Fibroblast of lung (primary cell): ENCODE data around the gene CFAP46. TPM values are rescaled to one million over a fixed set of nuclear protein-coding genes. Genes with fewer than 3 reads are reported as not detected.
A peak's percentile ranks its signal among the peaks of the same experiment; 100 is the strongest.
"Not testable (repeated sequence)": the region's sequence is repeated elsewhere in the genome, so short reads cannot be mapped to it uniquely, and the experiment has no call there.

Experiments
- DNase-seq, 2 donors: peaks; one replicate each; pipeline versions ENCODE4 v3.0.0 to v3.0.0-alpha.2; 2010; ENCODE audit warnings: low read depth in 2 of 2
- H2AFZ ChIP-seq: 2 replicates; pipeline ENCODE4 v1.5.1; 2012; ENCODE audit warnings: low read length, control low read depth, inconsistent platforms
- H3K27ac ChIP-seq: 2 replicates; pipeline ENCODE4 v1.5.1; 2011; ENCODE audit warnings: low read length, control low read depth; ENCODE audit not compliant: insufficient read depth
- H3K27me3 ChIP-seq: 2 replicates; pipeline ENCODE4 v1.5.1; 2011; ENCODE audit warnings: mild to moderate bottlenecking, low read length; ENCODE audit not compliant: control insufficient read depth, insufficient read depth
- H3K36me3 ChIP-seq: 2 replicates; pipeline ENCODE4 v1.5.1; 2011; ENCODE audit warnings: low read length; ENCODE audit not compliant: control insufficient read depth, insufficient read depth
- H3K4me1 ChIP-seq: 2 replicates; pipeline ENCODE4 v1.5.1; 2011; ENCODE audit warnings: low read length; ENCODE audit not compliant: control insufficient read depth, insufficient read depth; ENCODE audit errors: extremely low read depth
- H3K4me2 ChIP-seq: 2 replicates; pipeline ENCODE4 v1.5.1; 2011; ENCODE audit warnings: low read length, control low read depth; ENCODE audit not compliant: insufficient read depth; ENCODE audit errors: extremely low read depth
- H3K4me3 ChIP-seq, 4 experiments: fragments of 200-600 bp in 1 of 4; sonication (generic) in 1 of 4; replicated peaks in 1 of 4; 2 replicates each; pipeline ENCODE4 v1.5.1; 2011 to 2016; ENCODE audit warnings: low read length in 4 of 4, low read depth in 3 of 4, mild to moderate bottlenecking in 3 of 4, control low read depth in 2 of 4, inconsistent platforms in 1 of 4, mixed read lengths in 1 of 4; ENCODE audit not compliant: insufficient read depth in 1 of 4; ENCODE audit errors: control extremely low read depth in 1 of 4
- H3K79me2 ChIP-seq: 2 replicates; pipeline ENCODE4 v1.5.1; 2012; ENCODE audit warnings: mild to moderate bottlenecking, low read length, inconsistent platforms; ENCODE audit not compliant: control insufficient read depth, insufficient read depth
- H3K9ac ChIP-seq: 2 replicates; pipeline ENCODE4 v1.5.1; 2011; ENCODE audit warnings: mild to moderate bottlenecking, low read length, control low read depth; ENCODE audit not compliant: insufficient read depth
- H3K9me3 ChIP-seq: 2 replicates; pipeline ENCODE4 v1.5.1; 2012; ENCODE audit warnings: low read depth, low read length; ENCODE audit not compliant: control insufficient read depth, insufficient read depth
- H4K20me1 ChIP-seq: 2 replicates; pipeline ENCODE4 v1.5.1; 2011; ENCODE audit warnings: low read length; ENCODE audit not compliant: control insufficient read depth, insufficient read depth; ENCODE audit errors: extremely low read depth
- CTCF ChIP-seq, 2 donors: IDR thresholded peaks in 1 of 2; conservative IDR thresholded peaks in 1 of 2; 1 replicate in 1 of 2; 2 replicates in 1 of 2; pipeline ENCODE4 v1.5.1; 2011 to 2012; ENCODE audit warnings: low read length in 2 of 2, control low read depth in 1 of 2, inconsistent platforms in 1 of 2, low read depth in 1 of 2, mild to moderate bottlenecking in 1 of 2
- EZH2 ChIP-seq: IDR thresholded peaks from 2 replicates; pipeline ENCODE4 v1.5.1; 2012; ENCODE audit warnings: low read length, control low read depth, mild to moderate bottlenecking; ENCODE audit errors: missing control alignments
- polyA plus RNA-seq, 2 donors: library from polyadenylated mRNA; depleted of rRNA in 1 of 2; stranded (reverse) in 1 of 2; unstranded in 1 of 2; fragments of >200 nt; gene quantifications; 2 replicates each; pipeline ENCODE4 v1.2.1, GENCODE V29; 2011 to 2012; ENCODE audit warnings: missing spikeins in 1 of 2
- total RNA-seq: library from RNA; depleted of rRNA; stranded (reverse); fragments of >200 nt; gene quantifications from 2 replicates; pipeline ENCODE4 v1.2.1, GENCODE V29; 2014

The CFAP46 gene
- total and polyA plus RNA-seq, 2 donors (not counting 1 experiment from before 2014, with no cell fraction given) = 0.25 to 0.66 TPM

GRCh38 chr10:132934953-132935352 is 7.4 kb downstream of the CFAP46 start:
- H3K27ac ChIP-seq = no peak overlapping the region
- no peak overlapping the region for H3K4me2 ChIP-seq

GRCh38 chr10:132933308-132934042 is 8.9 kb downstream of the CFAP46 start:
- H3K27ac ChIP-seq = no peak overlapping the region
- H3K79me2 ChIP-seq = no peaks in the 10 kb centered on the region
- DNase-seq = no peak
- no peak overlapping the region for H3K4me3 ChIP-seq
- H3K9ac ChIP-seq = no peak overlapping the region
- H3K4me1 ChIP-seq = no peaks in the 10 kb centered on the region
- H3K36me3 ChIP-seq = no peaks in the 10 kb centered on the region
- no peaks in the 10 kb centered on the region for H4K20me1 ChIP-seq
- no peak overlapping the region for H2AFZ ChIP-seq
- H3K4me2 ChIP-seq = no peak overlapping the region
- no peak for TF ChIP-seq CTCF (conservative IDR thresholded peaks at IDR 0.05 in 1 of 2, IDR thresholded peaks at IDR 0.05 in 1 of 2; ENCODE audit: low read depth in 1 of 2, low read length in 2 of 2)
- TF ChIP-seq EZH2 = no peak
- H3K9me3 ChIP-seq = no peaks in the 10 kb centered on the region
- no peaks in the 10 kb centered on the region for H3K27me3 ChIP-seq

More at GRCh38 chr10:132934953-132935352, 7.4 kb downstream of the CFAP46 start:
- no peak overlapping the region for H3K4me3 ChIP-seq
- H3K27me3 ChIP-seq = no peaks in the 10 kb centered on the region
- no peaks in the 10 kb centered on the region for H4K20me1 ChIP-seq
- no peak overlapping the region for H3K9ac ChIP-seq
- H2AFZ ChIP-seq = no peak overlapping the region
- TF ChIP-seq CTCF (conservative IDR thresholded peaks at IDR 0.05 in 1 of 2, IDR thresholded peaks at IDR 0.05 in 1 of 2; ENCODE audit: low read depth in 1 of 2, low read length in 2 of 2) (no peak), EZH2 (no peak)
- no peaks in the 10 kb centered on the region for H3K4me1 ChIP-seq
- no peaks in the 10 kb centered on the region for H3K9me3 ChIP-seq
- no peaks in the 10 kb centered on the region for H3K79me2 ChIP-seq
- no peaks in the 10 kb centered on the region for H3K36me3 ChIP-seq
- DNase-seq = no peak

GRCh38 chr10:132932461-132933307 is 9.7 kb downstream of the CFAP46 start:
- Histone ChIP-seq H3K4me1 (no peaks in the 10 kb centered on the region), H3K27ac (no peak overlapping the region), H2AFZ (no peak overlapping the region), H3K27me3 (no peaks in the 10 kb centered on the region), H3K36me3 (no peaks in the 10 kb centered on the region), H3K9ac (no peak overlapping the region), H3K79me2 (no peaks in the 10 kb centered on the region), H3K4me2 (no peak overlapping the region), H4K20me1 (no peaks in the 10 kb centered on the region), H3K9me3 (no peaks in the 10 kb centered on the region), H3K4me3 (no peak overlapping the region)
- TF ChIP-seq EZH2 (no peak), CTCF (conservative IDR thresholded peaks at IDR 0.05 in 1 of 2, IDR thresholded peaks at IDR 0.05 in 1 of 2; ENCODE audit: low read depth in 1 of 2, low read length in 2 of 2) (no peak)
- DNase-seq = no peak

- not testable (repeated sequence) for H3K79me2 ChIP-seq, H2AFZ ChIP-seq, H3K9me3 ChIP-seq, H3K9ac ChIP-seq, H3K4me3 ChIP-seq, H3K4me1 ChIP-seq, H3K4me2 ChIP-seq, H3K27ac ChIP-seq, H3K27me3 ChIP-seq, H4K20me1 ChIP-seq, H3K36me3 ChIP-seq
- peak in 1 of 2 donors; percentile 4 for DNase-seq
Observed at GRCh38 chr10:132931258-132932250, 10.8 kb downstream of the CFAP46 start.
